Cardiac fibroblast (primary cell): ENCODE measurements around the gene GNL2.

ENCODE experiments used
- DNase-seq, 2 donors: peaks; one replicate each; pipeline versions ENCODE4 v3.0.0 to v3.0.0-alpha.2; 2010; ENCODE audit warnings: low read depth in 2 of 2
- H3K4me3 ChIP-seq, 2 donors: replicated peaks in 1 of 2; 1 replicate in 1 of 2; 2 replicates in 1 of 2; pipeline ENCODE4 v1.5.1; 2011; ENCODE audit warnings: low read depth in 2 of 2, low read length in 2 of 2, mild to moderate bottlenecking in 2 of 2, moderate library complexity in 1 of 2
- CTCF ChIP-seq: IDR thresholded peaks from one replicate; pipeline ENCODE4 v1.5.1; 2011; ENCODE audit warnings: low read depth, mild to moderate bottlenecking, low read length, inconsistent platforms

Gene GNL2

GRCh38 chr1:37559080-37559479, 36.7 kb downstream of the GNL2 start:
- TF ChIP-seq CTCF: no peak
- no peak for DNase-seq
- no peak overlapping the region for H3K4me3 ChIP-seq

- TF ChIP-seq CTCF: no peak
- H3K4me3 ChIP-seq: no peak overlapping the region
- no peak for DNase-seq
These were observed 37.3 kb downstream of the GNL2 start for GRCh38 chr1:37558411-37558810.

- TF ChIP-seq CTCF: no peak
- peak overlapping the region in 1 of 2 donors; percentile 53 for H3K4me3 ChIP-seq
- DNase-seq: no peak
These were observed 38.3 kb downstream of the GNL2 start for GRCh38 chr1:37557402-37557801.

- H3K4me3 ChIP-seq: peak within 1 kb of the TSS; percentile 47 to 53
- peak; percentile 92 to 96 for DNase-seq
- no peak for TF ChIP-seq CTCF
These were observed 39.0 kb downstream of the GNL2 start, which contains the start of gene DNALI1 for GRCh38 chr1:37556712-37557196. TSS of gene DNALI1 (plus strand) at chr1:37556940. CDS start at chr1:37556995, 55 bp downstream.

GRCh38 chr1:37553927-37554808, 41.6 kb downstream of the GNL2 start, which contains the start of gene SNIP1:
TSS of gene SNIP1 (minus strand) at chr1:37554293. CDS start at chr1:37554229, 64 bp downstream.
- TF ChIP-seq CTCF: no peak
- H3K4me3 ChIP-seq: peak within 1 kb of the TSS; percentile 99
- peak; percentile 94 for DNase-seq

GRCh38 chr1:37553598-37553926, 42.2 kb downstream of the GNL2 start:
- no peak for TF ChIP-seq CTCF
- no peak for DNase-seq
- H3K4me3 ChIP-seq: peak overlapping the region; percentile 99

DNA sequence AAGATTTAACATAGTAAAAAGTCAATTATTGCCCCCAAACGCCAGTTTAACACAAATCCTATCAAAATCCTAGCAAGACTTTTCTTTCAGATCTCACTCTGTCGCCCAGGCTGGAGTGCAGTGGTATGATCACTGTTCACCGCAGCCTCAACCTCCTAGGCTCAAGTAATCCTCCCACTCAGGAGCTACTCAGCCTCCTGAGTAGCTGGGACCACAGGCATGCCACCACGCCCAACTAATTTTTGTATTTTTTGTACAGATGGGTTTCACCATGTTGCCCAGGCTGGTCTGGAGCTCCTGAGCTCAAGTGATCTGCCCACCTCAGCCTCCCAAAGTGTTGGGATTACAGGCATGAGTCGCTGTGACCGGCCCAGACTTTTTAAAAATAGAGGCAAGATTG, 46.4 kb downstream of the GNL2 start:
- peak in 1 of 2 donors; percentile 25 for DNase-seq
- no peak for TF ChIP-seq CTCF
- H3K4me3 ChIP-seq: no peak overlapping the region
